Sigmoid colon (tissue), 4 donors: ENCODE results near the gene INTS11.

Experiments used
- CTCF ChIP-seq, 4 experiments: fragments of 450-650 bp in 3 of 4; fragments of 200-600 bp in 1 of 4; IDR thresholded peaks; one replicate each; pipeline ENCODE4 v1.5.1; 2016 to 2019; ENCODE audit warnings: antibody characterized with exemption in 4 of 4, mild to moderate bottlenecking in 3 of 4, moderate library complexity in 2 of 4
- POLR2A ChIP-seq, 2 donors: fragments of 450-650 bp; IDR thresholded peaks; one replicate each; pipeline ENCODE4 v1.6.1; 2016; ENCODE audit warnings: antibody characterized with exemption in 2 of 2, mild to moderate bottlenecking in 2 of 2, moderate library complexity in 2 of 2
- POLR2AphosphoS5 ChIP-seq, 4 donors: sonication (generic); formaldehyde crosslinking; IDR thresholded peaks; one replicate each; pipeline ENCODE4 v1.6.1; 2017; ENCODE audit warnings: antibody characterized with exemption in 4 of 4

- TF ChIP-seq CTCF (IDR thresholded peaks at IDR 0.05) (peak; percentile 52 to 68 (median 63)), POLR2AphosphoS5 (IDR thresholded peaks at IDR 0.05) (no peak), POLR2A (IDR thresholded peaks at IDR 0.05) (no peak)
Observed at GRCh38 chr1:1291548-1292441, 32.7 kb downstream of the INTS11 start.
